GM18873 (cell line): ENCODE results near the gene VPS13A.

Experiments used
- ATAC-seq: cut with Tn5 transposase; IDR thresholded peaks from one replicate; pipeline ENCODE4 v1.9.1; 2021; ENCODE audit warnings: mild to moderate bottlenecking, moderate library complexity, moderate number of reproducible peaks; ENCODE audit not compliant: unreplicated experiment, low FRiP score

Gene VPS13A

GRCh38 chr9:77177143-77177893, at the start of gene VPS13A:
TSS of gene VPS13A (plus strand) at chr9:77177534. CDS start at chr9:77177705, 171 bp downstream.
- peak; percentile 69 for ATAC-seq

GRCh38 chr9:77128125-77128789, 49.1 kb upstream of the VPS13A start:
- ATAC-seq, result no peak

GRCh38 chr9:77131399-77131798, 45.9 kb upstream of the VPS13A start:
- ATAC-seq, result no peak

GRCh38 chr9:77133011-77133410, 44.3 kb upstream of the VPS13A start:
- ATAC-seq, result no peak

GRCh38 chr9:77142366-77142765, 35.0 kb upstream of the VPS13A start:
- ATAC-seq, result no peak

- ATAC-seq, result no peak
Observed at GRCh38 chr9:77149879-77150278, 27.5 kb upstream of the VPS13A start.

- ATAC-seq, result no peak
Observed at GRCh38 chr9:77152289-77152688, 25.0 kb upstream of the VPS13A start.

- no peak for ATAC-seq
Observed at GRCh38 chr9:77156646-77157371, 20.5 kb upstream of the VPS13A start.

GRCh38 chr9:77158772-77159513, 18.4 kb upstream of the VPS13A start:
- no peak for ATAC-seq

- no peak for ATAC-seq
Observed at GRCh38 chr9:77161191-77161590, 16.1 kb upstream of the VPS13A start.

- no peak for ATAC-seq
Observed at GRCh38 chr9:77161966-77162365, 15.4 kb upstream of the VPS13A start.

- ATAC-seq, result no peak
Observed at GRCh38 chr9:77162366-77162765, 15.0 kb upstream of the VPS13A start.

GRCh38 chr9:77163884-77164283, 13.4 kb upstream of the VPS13A start:
- no peak for ATAC-seq

GRCh38 chr9:77166193-77166592, 11.1 kb upstream of the VPS13A start:
- ATAC-seq, result no peak

- no peak for ATAC-seq
Observed at GRCh38 chr9:77170991-77171699, 6.2 kb upstream of the VPS13A start.

GRCh38 chr9:77175151-77175550, 2.2 kb upstream of the VPS13A start:
- ATAC-seq, result no peak

- ATAC-seq, result no peak
Observed at GRCh38 chr9:77176106-77176505, 1.2 kb upstream of the VPS13A start.

- no peak for ATAC-seq
Observed at GRCh38 chr9:77176686-77177142, 620 bp upstream of the VPS13A start.

GRCh38 chr9:77177894-77178794, 810 bp downstream of the VPS13A start:
- no peak for ATAC-seq
